ENCODE results near the gene MAN1C1.

MAN1C1 gene

GRCh38 chr1:25767437-25767770, 150.8 kb downstream of the MAN1C1 start:
- DNase-seq, result no peak

DNA sequence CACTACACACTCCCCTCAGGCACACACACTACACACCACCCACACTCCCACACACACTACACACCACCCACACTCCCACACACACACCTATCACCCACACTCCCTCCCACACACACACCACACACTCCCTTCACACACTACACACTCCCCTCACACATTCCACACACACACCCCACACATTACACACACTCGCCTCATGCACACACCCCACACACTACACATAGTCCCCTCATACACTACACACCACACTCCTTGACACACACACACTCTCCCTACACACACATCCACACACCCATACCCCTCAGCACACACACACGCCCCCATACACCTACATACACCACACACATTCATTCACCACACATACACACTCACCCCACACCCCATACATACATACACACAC, 152.4 kb downstream of the MAN1C1 start:
- DNase-seq, result no peak

DNA sequence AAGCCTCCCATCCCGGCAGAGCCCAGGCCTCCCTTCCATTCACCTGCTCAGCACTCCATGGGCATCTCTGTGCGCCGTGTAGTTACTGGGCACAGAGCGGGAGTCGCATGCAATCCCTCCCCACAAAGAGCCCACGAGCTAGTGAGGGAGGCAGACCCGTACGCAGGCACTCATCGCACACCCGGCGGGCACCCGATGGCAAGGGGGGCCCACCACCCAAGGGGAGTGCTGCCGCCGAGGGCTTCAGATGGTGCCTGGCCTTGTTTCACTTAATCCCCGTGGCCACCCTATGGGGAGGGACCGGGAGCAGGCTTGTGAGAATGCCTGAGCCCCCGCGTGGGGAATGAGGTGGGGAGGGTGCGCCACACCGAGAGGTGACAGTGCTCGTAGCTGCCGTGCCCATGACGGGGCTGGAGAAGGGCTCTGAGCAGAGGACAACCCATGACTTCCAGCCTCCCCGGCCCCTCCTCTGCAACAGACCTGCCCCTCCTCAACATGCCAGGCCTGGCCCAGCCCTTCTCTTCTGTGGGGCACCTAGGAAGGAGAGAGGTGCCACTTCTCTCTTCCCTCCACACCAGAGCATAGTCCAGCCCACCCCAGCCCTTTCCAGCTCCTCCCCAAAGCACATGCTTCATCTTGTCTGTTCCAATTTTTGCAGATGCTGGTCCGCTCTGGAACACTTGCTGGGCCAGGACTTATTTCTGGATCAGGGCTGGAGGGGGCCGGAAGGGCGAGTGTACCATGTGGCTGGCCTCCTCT, 153.2 kb downstream of the MAN1C1 start:
- DNase-seq, result no peak

DNA sequence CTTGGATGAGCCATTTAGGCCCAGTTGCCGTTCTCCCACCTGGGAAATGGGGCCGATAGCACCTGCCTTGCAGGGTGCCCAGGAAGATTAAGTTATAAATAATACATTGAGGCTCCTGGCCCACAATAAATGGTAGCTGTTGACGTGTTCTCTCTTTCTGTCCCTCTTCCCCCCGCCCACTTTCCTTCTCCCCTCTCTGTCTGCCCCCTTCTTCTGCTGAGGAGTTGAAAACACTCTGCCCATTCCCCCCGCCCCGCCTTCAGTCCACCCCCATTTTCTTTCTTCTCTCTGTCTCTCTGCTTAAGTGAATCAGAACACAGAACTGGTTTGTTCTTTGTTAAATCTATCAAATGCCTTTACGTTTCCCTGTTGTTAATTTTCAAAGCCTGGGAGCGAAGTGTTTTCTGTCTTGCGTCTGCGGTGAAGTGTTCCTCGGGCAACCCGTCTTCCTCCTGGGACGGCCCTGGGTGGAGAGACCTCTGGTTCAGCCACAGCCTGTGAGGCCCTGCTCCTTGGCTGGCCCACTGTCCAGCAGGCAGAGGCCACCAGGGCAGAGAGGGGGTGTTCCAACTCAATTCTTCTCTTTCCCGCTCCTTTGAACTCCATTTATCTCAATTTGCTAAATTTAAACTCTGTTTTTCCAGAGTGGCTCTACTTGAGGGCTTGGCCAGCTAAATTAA, 154.1 kb downstream of the MAN1C1 start:
- no peak for DNase-seq

- DNase-seq, result no peak
Observed at GRCh38 chr1:25771221-25772114, 154.9 kb downstream of the MAN1C1 start.

GRCh38 chr1:25772164-25772563, 155.6 kb downstream of the MAN1C1 start:
- DNase-seq, result no peak

GRCh38 chr1:25772692-25773245, 156.2 kb downstream of the MAN1C1 start:
- DNase-seq, result no peak

DNA sequence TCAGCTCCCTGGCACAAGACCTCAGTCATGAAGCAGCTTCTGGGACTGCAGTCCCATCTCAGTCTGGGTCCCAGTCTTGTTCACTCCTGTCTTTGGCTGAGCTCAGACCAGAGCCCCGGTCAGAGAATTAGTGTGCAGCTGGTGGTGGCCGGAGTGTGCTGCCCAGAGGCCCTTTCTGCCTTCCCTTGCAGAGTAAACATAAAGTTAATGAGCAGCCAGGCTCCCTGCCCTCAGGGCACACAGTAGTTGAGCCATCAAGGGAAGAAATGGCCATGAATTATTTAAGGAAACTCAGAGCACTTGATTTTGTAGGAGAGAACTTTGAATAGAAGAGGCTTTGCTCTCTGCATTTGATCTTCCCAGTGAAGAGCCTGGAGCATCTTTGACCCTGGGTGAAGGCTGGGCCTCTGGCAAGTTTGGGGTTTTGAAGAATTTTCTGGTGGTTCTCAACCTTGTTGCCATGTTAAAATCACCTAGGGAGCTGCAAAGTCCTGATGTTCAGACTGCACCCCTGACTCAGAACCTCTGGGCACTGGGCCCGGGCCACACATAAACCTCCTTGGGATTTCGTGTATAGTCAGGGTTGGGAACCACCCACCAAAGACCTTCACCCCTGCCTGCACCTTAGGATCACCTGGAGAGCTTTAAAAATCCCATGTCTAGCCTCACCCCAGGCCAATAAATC, 157.0 kb downstream of the MAN1C1 start:
- DNase-seq, result no peak

GRCh38 chr1:25774206-25774803, 157.7 kb downstream of the MAN1C1 start:
- DNase-seq, result no peak

GRCh38 chr1:25774921-25775771, 158.6 kb downstream of the MAN1C1 start:
- DNase-seq, result no peak

- peak; percentile 15 for DNase-seq
Observed at GRCh38 chr1:25779388-25779787, 162.8 kb downstream of the MAN1C1 start.

GRCh38 chr1:25779894-25780293, 163.3 kb downstream of the MAN1C1 start:
- DNase-seq, result peak; percentile 7

- DNase-seq, result peak; percentile 57
Observed at GRCh38 chr1:25780318-25781129, 163.9 kb downstream of the MAN1C1 start.

GRCh38 chr1:25781130-25781433, 164.5 kb downstream of the MAN1C1 start:
- no peak for DNase-seq

DNA sequence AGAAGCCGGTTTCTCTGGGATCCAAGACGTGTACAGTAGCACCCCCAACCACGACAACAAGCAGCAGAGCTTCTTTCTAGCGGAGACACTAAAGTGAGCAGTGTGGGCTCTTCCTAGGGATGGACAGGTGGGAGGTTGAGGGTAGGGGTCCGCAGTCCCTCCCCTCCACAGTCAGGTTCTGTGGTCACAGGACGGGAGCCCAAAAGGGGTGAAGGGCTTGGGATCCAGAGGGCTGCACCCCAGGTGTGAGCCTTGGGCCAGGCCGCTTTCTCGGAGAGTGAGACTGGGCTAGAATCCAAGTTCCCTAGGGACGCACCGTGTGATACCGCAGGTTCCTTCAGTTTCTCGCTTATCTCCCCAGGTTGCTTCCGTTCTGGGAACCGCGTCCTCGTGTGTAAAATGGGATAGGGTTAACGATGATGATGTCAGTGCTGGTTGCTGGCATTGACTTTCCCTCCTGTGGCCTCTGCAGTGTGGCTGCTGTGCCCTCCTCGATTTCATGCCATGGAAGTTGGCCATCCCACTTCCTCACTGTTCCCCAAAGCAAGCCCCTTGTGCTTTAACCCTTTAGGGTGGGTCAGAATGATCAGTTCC, 166.1 kb downstream of the MAN1C1 start:
- peak; percentile 22 for DNase-seq

GRCh38 chr1:25784575-25785051, 168.0 kb downstream of the MAN1C1 start:
- DNase-seq, result peak; percentile 26

GRCh38 chr1:25785333-25786067, 168.9 kb downstream of the MAN1C1 start:
- DNase-seq, result no peak

- peak; percentile 35 for DNase-seq
Observed at GRCh38 chr1:25786887-25787759, 170.5 kb downstream of the MAN1C1 start.
